Endothelial cell of hepatic sinusoid (primary cell): ENCODE data around the gene ZC3H4.

Source experiments
- in situ Hi-C: cut with HindIII; loops from 2 replicates; pipeline ENCODE4 v1.10.0; 2017; ENCODE audit warnings: low sequenced_read_pairs

ZC3H4 gene

GRCh38 chr19:47134545-47134944 lies 21.0 kb upstream of the ZC3H4 start:
- in situ Hi-C loops: no loop called here

GRCh38 chr19:47133021-47133471 lies 19.5 kb upstream of the ZC3H4 start:
- in situ Hi-C loops: no loop called here

- in situ Hi-C loops: no loop called here
These were observed 18.7 kb upstream of the ZC3H4 start for GRCh38 chr19:47132194-47132852.

- in situ Hi-C loops: no loop called here
These were observed 17.1 kb upstream of the ZC3H4 start, which contains the start of gene SAE1 for GRCh38 chr19:47130589-47131227. TSS of gene SAE1 (plus strand) at chr19:47130835. CDS start at chr19:47130931, 96 bp downstream.

- in situ Hi-C loops: no loop called here
These were observed 16.6 kb upstream of the ZC3H4 start for GRCh38 chr19:47130120-47130588.

GRCh38 chr19:47129579-47129978 lies 16.0 kb upstream of the ZC3H4 start:
- in situ Hi-C loops: loop anchor here (5.0 kb wide), 1 partner anchor 107 kb away; no protein-coding TSS in a partner anchor

- in situ Hi-C loops: loop anchor here (5.0 kb wide), 1 partner anchor 103 kb away; no protein-coding TSS in a partner anchor
These were observed 12.0 kb upstream of the ZC3H4 start for GRCh38 chr19:47125669-47125938.

- in situ Hi-C loops: loop anchor here (5.0 kb wide), 1 partner anchor 103 kb away; no protein-coding TSS in a partner anchor
These were observed 11.5 kb upstream of the ZC3H4 start for GRCh38 chr19:47124937-47125668.

- in situ Hi-C loops: no loop called here
These were observed 9.8 kb upstream of the ZC3H4 start for GRCh38 chr19:47123406-47123805.

GRCh38 chr19:47122359-47123335 lies 9.1 kb upstream of the ZC3H4 start:
- in situ Hi-C loops: no loop called here

GRCh38 chr19:47120470-47121067 lies 7.0 kb upstream of the ZC3H4 start:
- in situ Hi-C loops: no loop called here

- in situ Hi-C loops: no loop called here
These were observed 475 bp upstream of the ZC3H4 start for GRCh38 chr19:47113850-47114651.

- in situ Hi-C loops: no loop called here
These were observed 1.2 kb downstream of the ZC3H4 start for GRCh38 chr19:47112166-47112996.

GRCh38 chr19:47111682-47112165 lies 1.9 kb downstream of the ZC3H4 start:
- in situ Hi-C loops: no loop called here

- in situ Hi-C loops: no loop called here
These were observed 2.5 kb downstream of the ZC3H4 start for GRCh38 chr19:47111006-47111621.

GRCh38 chr19:47110521-47111005 lies 3.0 kb downstream of the ZC3H4 start:
- in situ Hi-C loops: no loop called here

GRCh38 chr19:47109541-47110375 lies 3.8 kb downstream of the ZC3H4 start:
- in situ Hi-C loops: no loop called here
